Fibroblast of lung (primary cell): ENCODE results near the gene GALNT18. TPM values are rescaled to one million over a fixed set of nuclear protein-coding genes. Genes with fewer than 3 reads are reported as not detected.

Experiments used
- DNase-seq, 2 donors: peaks; one replicate each; pipeline versions ENCODE4 v3.0.0 to v3.0.0-alpha.2; 2010; ENCODE audit warnings: low read depth in 2 of 2
- H2AFZ ChIP-seq: 2 replicates; pipeline ENCODE4 v1.5.1; 2012; ENCODE audit warnings: low read length, control low read depth, inconsistent platforms
- H3K27ac ChIP-seq: 2 replicates; pipeline ENCODE4 v1.5.1; 2011; ENCODE audit warnings: low read length, control low read depth; ENCODE audit not compliant: insufficient read depth
- H3K27me3 ChIP-seq: 2 replicates; pipeline ENCODE4 v1.5.1; 2011; ENCODE audit warnings: mild to moderate bottlenecking, low read length; ENCODE audit not compliant: control insufficient read depth, insufficient read depth
- H3K36me3 ChIP-seq: 2 replicates; pipeline ENCODE4 v1.5.1; 2011; ENCODE audit warnings: low read length; ENCODE audit not compliant: control insufficient read depth, insufficient read depth
- H3K4me1 ChIP-seq: 2 replicates; pipeline ENCODE4 v1.5.1; 2011; ENCODE audit warnings: low read length; ENCODE audit not compliant: control insufficient read depth, insufficient read depth; ENCODE audit errors: extremely low read depth
- H3K4me2 ChIP-seq: 2 replicates; pipeline ENCODE4 v1.5.1; 2011; ENCODE audit warnings: low read length, control low read depth; ENCODE audit not compliant: insufficient read depth; ENCODE audit errors: extremely low read depth
- H3K4me3 ChIP-seq, 4 experiments: fragments of 200-600 bp in 1 of 4; sonication (generic) in 1 of 4; replicated peaks in 1 of 4; 2 replicates each; pipeline ENCODE4 v1.5.1; 2011 to 2016; ENCODE audit warnings: low read length in 4 of 4, low read depth in 3 of 4, mild to moderate bottlenecking in 3 of 4, control low read depth in 2 of 4, inconsistent platforms in 1 of 4, mixed read lengths in 1 of 4; ENCODE audit not compliant: insufficient read depth in 1 of 4; ENCODE audit errors: control extremely low read depth in 1 of 4
- H3K79me2 ChIP-seq: 2 replicates; pipeline ENCODE4 v1.5.1; 2012; ENCODE audit warnings: mild to moderate bottlenecking, low read length, inconsistent platforms; ENCODE audit not compliant: control insufficient read depth, insufficient read depth
- H3K9ac ChIP-seq: 2 replicates; pipeline ENCODE4 v1.5.1; 2011; ENCODE audit warnings: mild to moderate bottlenecking, low read length, control low read depth; ENCODE audit not compliant: insufficient read depth
- H3K9me3 ChIP-seq: 2 replicates; pipeline ENCODE4 v1.5.1; 2012; ENCODE audit warnings: low read depth, low read length; ENCODE audit not compliant: control insufficient read depth, insufficient read depth
- H4K20me1 ChIP-seq: 2 replicates; pipeline ENCODE4 v1.5.1; 2011; ENCODE audit warnings: low read length; ENCODE audit not compliant: control insufficient read depth, insufficient read depth; ENCODE audit errors: extremely low read depth
- CTCF ChIP-seq, 2 donors: IDR thresholded peaks in 1 of 2; conservative IDR thresholded peaks in 1 of 2; 1 replicate in 1 of 2; 2 replicates in 1 of 2; pipeline ENCODE4 v1.5.1; 2011 to 2012; ENCODE audit warnings: low read length in 2 of 2, control low read depth in 1 of 2, inconsistent platforms in 1 of 2, low read depth in 1 of 2, mild to moderate bottlenecking in 1 of 2
- EZH2 ChIP-seq: IDR thresholded peaks from 2 replicates; pipeline ENCODE4 v1.5.1; 2012; ENCODE audit warnings: low read length, control low read depth, mild to moderate bottlenecking; ENCODE audit errors: missing control alignments
- polyA plus RNA-seq, 2 donors: library from polyadenylated mRNA; depleted of rRNA in 1 of 2; stranded (reverse) in 1 of 2; unstranded in 1 of 2; fragments of >200 nt; gene quantifications; 2 replicates each; pipeline ENCODE4 v1.2.1, GENCODE V29; 2011 to 2012; ENCODE audit warnings: missing spikeins in 1 of 2
- total RNA-seq: library from RNA; depleted of rRNA; stranded (reverse); fragments of >200 nt; gene quantifications from 2 replicates; pipeline ENCODE4 v1.2.1, GENCODE V29; 2014

Gene GALNT18
- total and polyA plus RNA-seq, 2 donors (not counting 1 experiment from before 2014, with no cell fraction given) = 0.50 to 19.3 TPM

- H3K36me3 ChIP-seq = no peaks in the 10 kb centered on the region
- H3K27me3 ChIP-seq = no peaks in the 10 kb centered on the region
- no peaks in the 10 kb centered on the region for H3K4me1 ChIP-seq
- no peak overlapping the region for H3K9ac ChIP-seq
- H4K20me1 ChIP-seq = peaks cover 2% of the 10 kb centered on the region
- no peak overlapping the region for H3K4me3 ChIP-seq
- no peak overlapping the region for H3K4me2 ChIP-seq
- H2AFZ ChIP-seq = no peak overlapping the region
- no peaks in the 10 kb centered on the region for H3K79me2 ChIP-seq
- DNase-seq = no peak
- H3K27ac ChIP-seq = no peak overlapping the region
- no peak for TF ChIP-seq CTCF (conservative IDR thresholded peaks at IDR 0.05 in 1 of 2, IDR thresholded peaks at IDR 0.05 in 1 of 2; ENCODE audit: low read depth in 1 of 2, low read length in 2 of 2)
- TF ChIP-seq EZH2 = no peak
- H3K9me3 ChIP-seq = no peaks in the 10 kb centered on the region
Observed at GRCh38 chr11:11318461-11318860, 303.3 kb downstream of the GALNT18 start.

DNA sequence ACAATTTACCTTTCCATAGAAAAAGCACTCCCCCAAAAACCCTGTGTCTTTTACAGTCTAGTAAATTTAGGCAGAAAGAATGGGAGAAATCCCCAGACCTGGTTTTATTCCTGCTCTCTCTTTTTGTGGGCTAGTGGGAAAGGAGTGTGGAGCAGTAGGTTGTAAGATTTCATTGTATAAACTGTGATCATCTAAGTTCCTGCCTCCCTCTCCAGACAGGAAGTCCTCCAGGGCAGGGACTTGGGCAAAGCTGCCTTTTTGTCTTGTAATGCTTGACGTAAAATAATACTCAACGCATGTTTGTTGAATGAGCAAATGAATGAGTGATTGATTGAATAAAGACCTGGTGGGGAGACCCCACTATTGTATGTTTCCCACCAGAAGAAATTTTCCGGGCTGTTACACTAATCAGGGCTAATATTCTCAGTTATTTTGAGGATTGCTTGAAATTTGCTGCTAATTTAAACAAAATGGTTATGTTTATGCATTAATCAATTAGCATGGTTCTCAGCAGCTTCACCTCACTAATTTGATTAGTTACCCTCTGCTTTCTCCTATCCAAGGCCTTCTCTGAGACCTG is 305.1 kb downstream of the GALNT18 start:
- Histone ChIP-seq H3K4me1 (no peaks in the 10 kb centered on the region), H3K4me3 (no peak overlapping the region), H2AFZ (no peak overlapping the region), H3K36me3 (no peaks in the 10 kb centered on the region), H3K4me2 (no peak overlapping the region), H4K20me1 (peaks cover 2% of the 10 kb centered on the region), H3K9ac (no peak overlapping the region), H3K9me3 (no peaks in the 10 kb centered on the region), H3K79me2 (no peaks in the 10 kb centered on the region), H3K27ac (no peak overlapping the region), H3K27me3 (no peaks in the 10 kb centered on the region)
- TF ChIP-seq EZH2 (no peak), CTCF (conservative IDR thresholded peaks at IDR 0.05 in 1 of 2, IDR thresholded peaks at IDR 0.05 in 1 of 2; ENCODE audit: low read depth in 1 of 2, low read length in 2 of 2) (no peak)
- no peak for DNase-seq

DNA sequence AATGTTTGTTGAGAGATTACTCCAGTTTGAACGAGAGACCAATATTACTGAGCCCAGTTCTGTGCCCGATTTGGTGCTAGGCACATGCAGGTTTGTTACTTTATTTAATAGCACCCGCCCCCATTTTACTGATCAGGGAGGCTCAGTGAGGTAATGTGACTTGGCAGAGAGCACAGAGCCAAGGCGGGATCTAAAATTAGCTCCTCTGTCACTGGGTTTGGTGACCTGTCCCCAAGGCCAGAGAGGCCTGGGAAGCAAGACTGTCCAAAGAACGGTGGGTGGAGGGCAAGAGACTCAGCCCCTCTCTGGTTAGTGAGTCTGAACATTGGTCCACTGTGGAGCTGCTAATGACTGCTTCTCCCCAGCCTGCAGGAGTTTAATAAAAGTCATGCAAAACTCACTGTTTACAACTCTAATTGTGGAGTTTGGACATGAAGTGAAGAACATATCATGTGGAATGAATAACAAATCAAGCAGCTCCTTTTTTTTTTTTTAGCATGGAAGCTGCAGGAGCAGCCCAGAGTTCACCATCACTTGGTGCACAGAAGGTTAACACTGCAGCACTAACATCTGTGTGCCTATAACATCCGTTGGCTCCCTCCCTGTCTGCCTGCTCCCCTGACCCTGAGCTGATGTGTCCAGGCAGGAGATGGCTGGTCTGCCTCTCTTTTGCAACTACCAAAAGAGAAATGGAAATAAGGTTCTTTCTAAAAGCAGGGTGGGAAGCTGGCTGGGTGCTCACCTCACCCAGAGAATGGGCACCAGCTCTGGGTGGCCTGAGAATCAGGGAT is 307.7 kb downstream of the GALNT18 start:
- no peak overlapping the region for H2AFZ ChIP-seq
- DNase-seq = no peak
- no peak overlapping the region for H3K27ac ChIP-seq
- H3K79me2 ChIP-seq = no peaks in the 10 kb centered on the region
- H3K27me3 ChIP-seq = no peaks in the 10 kb centered on the region
- H3K36me3 ChIP-seq = no peaks in the 10 kb centered on the region
- no peaks in the 10 kb centered on the region for H3K4me1 ChIP-seq
- no peaks in the 10 kb centered on the region for H4K20me1 ChIP-seq
- H3K4me3 ChIP-seq = no peak overlapping the region
- H3K9ac ChIP-seq = no peak overlapping the region
- no peaks in the 10 kb centered on the region for H3K9me3 ChIP-seq
- TF ChIP-seq CTCF (conservative IDR thresholded peaks at IDR 0.05 in 1 of 2, IDR thresholded peaks at IDR 0.05 in 1 of 2; ENCODE audit: low read depth in 1 of 2, low read length in 2 of 2) (no peak), EZH2 (no peak)
- H3K4me2 ChIP-seq = no peak overlapping the region
